Endometrial microvascular endothelial cells (primary cell): ENCODE measurements around the gene MED27. TPM values are rescaled to one million over a fixed set of nuclear protein-coding genes. Genes with fewer than 3 reads are reported as not detected.

Experiments used
- in situ Hi-C: cut with HindIII; loops from 2 replicates; pipeline ENCODE4 v1.10.0; 2017; ENCODE audit warnings: low sequenced_read_pairs, low pct_unique_long_range_greater_than_20kb; ENCODE audit errors: inconsistent ontology term
- total RNA-seq: library from RNA; depleted of rRNA; stranded (reverse); fragments of >200 nt; gene quantifications from one replicate; pipeline ENCODE4 v1.2.3, GENCODE V29; 2015; ENCODE audit errors: inconsistent ontology term

The MED27 gene
- total RNA-seq, 1 donor from 2014 or later, result 47.5 TPM

DNA sequence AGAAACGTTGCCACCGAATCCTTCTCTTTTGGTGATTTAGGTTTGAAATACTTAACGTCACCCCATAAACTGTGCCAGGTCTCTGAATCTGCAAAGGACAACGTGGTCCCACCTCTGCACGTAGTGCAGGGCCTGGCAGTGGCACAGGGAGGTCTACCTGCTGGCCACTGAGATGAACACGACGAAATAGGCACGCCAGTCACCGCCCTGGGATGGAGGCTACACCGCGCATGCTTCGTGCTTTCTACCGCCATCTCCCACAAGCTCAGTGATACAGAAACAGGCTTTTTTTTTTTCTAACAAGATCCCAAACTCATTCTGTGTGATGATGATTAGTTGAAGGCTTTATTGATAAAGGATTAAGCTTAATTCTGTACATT, 199.8 kb downstream of the MED27 start:
- in situ Hi-C loops, result no loop called here

DNA sequence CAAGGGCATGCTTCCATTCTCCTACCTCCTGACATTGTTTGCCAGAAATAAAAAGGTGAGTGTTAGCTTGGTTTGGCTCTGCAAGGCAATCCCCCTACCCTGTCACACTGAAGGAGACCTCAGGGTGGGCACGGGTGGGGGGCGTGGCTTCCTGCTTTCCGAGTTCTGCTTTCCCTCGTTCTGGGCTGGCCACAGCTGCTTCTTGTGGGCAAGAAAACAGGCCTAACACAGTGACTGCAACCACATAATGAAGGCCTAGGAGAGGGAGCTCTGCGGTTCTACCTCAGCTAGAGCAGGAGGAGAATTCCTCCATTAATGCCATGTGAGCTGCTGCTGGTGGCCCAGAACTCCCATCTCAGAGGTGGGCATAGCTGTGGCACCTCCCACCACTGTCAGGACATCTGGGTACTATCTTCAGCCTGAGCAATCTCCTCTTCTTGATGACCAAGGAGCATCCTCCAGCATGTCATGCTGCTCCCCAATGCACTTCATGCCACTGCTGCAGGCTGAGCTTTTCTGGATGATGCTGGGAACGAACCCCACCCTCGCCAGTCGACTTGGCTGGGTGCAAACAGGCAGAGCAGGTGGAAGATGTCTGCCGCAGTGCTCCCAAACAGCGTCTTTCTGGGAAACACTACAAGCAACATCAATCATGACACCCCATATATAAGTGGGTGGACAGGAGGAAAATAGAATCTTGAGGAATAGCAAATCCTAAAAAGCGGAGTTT, 200.3 kb downstream of the MED27 start:
- in situ Hi-C loops, result no loop called here

DNA sequence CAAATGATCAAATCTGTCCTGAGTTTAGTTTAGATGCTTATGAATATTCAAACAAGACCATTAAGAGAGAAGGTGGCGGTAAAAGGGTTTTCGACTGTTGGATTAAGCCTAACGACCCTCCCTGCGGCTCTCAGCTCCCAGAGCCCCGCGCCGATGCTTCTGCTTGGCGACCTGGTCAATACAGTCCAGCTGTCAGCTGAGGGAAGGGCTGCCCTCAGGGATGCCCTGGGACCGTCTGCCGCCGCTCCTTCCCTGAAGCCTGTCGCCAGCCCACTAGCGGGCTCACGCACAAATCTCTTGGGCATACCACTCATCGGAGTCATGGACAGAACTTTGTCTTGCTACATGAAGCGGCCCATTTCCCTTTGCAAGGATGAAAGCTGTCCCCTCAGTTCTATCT, 203.2 kb downstream of the MED27 start:
- in situ Hi-C loops, result no loop called here

DNA sequence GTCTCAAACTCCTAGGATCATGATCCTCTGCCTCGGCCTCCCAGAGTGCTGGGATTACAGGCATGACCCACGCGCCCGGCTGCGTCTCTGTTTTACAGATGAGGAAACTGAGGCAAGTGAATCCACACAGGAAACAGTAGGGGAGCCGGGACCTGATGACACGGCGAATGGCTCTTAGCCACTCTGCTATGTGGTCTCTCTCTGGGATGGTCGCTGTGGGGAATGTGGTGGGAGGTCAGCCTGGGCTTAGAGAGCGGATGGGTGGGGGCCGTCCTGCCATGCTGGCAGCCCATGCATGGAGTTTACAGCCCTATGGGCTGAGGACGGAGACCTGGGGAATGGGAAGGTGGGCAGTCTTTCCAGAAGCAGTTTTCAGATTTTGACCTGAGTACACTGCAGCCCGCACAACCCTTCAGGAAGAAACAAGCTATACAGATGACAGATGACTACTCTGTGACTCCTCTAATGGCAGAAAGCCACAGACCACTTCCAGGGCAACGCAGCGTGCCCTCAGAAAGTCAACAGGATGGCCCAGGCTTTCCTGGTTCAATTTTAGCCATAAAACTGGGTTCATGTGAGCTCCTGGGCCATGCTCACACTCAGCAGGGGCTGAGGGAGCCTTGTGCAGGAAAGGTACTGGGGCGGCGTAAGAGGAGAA, 203.7 kb downstream of the MED27 start:
- in situ Hi-C loops, result no loop called here

DNA sequence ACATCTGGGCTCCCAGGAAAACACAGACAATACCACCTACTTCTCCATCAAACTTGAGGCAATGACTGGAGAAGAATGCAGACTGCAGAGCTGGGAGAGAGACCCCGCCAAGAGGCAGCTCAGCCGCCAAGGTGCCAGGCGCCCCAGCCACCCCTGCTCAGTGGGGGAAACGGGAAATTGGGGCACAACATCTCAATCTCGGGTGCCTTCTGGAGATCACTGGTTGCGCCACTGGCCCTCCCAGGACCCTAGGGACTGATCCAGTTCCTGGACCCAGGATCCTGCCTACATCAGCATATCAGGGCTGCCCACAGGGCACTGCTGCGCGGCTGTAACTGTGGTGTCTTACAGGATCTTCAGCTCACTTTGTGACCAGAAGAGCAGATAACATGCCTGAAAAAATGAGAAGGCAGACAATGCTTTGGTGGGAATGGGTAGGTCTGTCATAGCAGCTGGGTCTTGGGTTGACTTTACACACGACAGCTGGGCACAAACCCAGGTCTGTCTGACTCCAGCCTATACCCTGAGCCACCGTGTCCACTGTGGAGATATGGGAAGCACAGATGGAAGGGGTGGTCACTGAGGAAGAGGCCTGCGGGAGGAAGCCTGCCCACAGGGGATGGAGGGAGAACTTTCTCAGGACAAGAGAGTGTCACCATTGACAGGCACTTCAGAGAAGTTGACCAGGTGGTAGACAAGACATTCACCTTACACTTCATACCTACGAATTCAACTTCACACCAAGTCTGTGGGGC, 204.6 kb downstream of the MED27 start:
- in situ Hi-C loops, result no loop called here

DNA sequence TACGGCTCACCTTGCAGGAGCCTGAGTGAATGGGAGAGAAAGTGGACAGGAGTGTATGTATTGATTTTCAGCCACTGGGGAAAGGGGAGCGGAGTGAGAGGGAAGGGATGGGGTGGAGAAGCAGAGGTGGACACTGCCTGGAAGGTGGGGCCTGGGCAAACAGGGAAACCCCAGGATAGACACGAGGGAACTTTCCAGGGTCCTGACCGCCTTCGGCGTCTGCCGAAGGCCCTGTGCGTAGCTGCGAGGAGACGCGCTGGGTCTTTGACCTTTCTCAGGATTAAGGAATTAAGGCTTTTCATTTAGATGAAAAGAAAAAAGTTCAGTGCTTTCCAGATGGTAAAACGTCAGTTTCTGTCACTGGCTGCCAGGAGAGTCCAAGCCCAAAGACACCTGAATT, 205.2 kb downstream of the MED27 start:
- in situ Hi-C loops, result no loop called here

DNA sequence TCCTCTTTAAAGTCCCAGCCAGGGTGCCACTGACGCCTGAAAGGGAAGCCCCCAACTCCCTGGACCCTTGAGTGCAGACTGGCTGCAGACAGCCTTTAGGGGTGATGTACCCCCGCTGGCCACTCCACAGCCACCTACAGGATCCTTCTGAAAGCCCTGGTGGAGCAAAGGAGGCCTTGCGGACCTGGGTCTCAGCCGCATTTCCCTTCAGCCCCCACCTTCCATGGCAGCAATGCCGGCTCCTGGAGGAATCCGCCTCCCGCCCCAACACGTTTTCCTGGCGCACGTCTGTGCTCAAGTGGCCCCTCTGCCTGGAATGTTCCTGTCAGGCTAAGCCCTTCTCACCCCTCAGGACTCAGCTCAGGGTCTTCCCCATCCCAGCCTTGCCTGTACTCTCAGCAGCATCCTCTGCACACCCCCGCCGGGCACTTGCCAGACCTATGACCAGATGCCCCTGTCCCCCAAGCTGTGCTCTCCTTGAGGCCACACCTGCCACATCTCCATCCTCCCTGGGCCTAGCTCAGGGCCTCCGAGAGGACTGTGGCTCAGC, 205.7 kb downstream of the MED27 start:
- in situ Hi-C loops, result no loop called here

DNA sequence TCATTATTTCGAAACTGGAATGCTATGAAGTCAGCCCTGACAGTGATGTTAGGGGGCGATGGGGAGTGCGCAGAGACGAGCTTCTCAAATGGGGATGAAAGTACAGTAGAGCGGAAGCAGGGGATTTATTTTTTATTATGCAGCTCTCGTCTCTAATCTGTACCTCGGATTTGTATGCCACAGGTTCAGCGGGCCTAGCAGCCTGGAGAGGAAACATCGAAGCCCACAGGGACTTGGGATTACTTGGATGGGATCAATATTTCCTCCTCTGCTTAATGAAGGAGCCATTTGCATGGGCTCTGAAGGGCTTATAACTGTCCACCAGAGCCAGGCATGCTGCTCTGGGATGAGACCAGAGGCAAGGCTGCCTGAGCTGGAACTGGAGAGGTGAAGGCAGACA, 206.3 kb downstream of the MED27 start:
- in situ Hi-C loops, result no loop called here

DNA sequence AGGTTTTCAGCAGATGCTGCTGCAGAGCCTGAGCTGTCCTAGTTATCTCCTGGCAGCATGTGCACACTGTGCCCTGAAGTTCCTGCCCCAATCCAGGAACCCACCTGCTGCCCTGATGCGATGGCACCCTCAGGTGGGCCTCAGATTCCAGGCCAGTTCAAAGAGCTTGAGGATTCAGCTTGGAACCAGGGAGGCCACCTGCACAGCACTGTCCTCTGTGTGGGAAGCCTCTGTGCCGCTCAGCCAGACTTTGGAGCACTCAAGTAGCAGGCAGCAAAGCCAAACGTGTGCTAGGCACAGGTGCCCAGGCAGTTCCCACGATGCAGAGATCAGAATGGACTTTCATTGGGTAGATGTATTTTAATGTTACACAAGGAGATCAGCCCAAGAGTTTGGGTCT, 207.0 kb downstream of the MED27 start:
- in situ Hi-C loops, result no loop called here

DNA sequence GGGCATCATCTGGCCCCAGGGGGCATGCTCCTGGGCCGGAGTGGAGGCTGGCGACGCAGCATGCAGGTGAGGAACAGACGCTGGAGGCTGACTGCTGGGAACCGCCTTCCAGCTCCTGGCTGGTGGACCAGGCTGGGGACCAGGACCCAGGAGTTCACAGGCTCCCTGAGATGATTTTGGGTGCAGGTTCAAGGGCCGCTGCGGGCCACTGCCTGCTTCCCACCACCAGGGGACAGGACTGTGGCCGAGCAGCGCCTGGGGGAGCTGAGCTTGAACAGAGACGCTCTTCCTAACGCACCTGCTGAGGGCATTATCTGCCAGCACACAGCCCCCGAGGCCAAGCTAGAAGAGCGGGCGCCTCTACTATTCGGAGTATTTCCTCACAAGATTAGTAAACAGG, 207.7 kb downstream of the MED27 start:
- in situ Hi-C loops, result no loop called here

DNA sequence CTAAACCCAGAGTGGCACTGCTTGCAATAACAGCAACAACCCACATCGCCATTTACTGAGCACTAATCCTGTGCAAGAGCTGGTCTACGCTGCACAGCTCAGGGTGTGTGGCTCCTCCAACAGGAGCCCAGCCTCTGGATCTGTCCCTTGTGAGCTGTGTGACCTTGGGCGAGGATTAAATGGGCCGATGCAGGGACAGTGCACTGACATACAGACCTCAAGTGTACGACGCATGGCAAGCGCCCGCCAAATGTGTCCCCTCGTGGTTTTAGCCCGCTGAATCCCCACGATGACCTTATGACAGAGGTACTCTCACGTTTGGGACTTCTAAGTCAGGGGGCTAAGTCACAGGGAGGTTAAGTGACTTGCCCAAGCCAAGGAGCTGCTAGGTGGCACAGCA, 209.5 kb downstream of the MED27 start:
- in situ Hi-C loops, result no loop called here

DNA sequence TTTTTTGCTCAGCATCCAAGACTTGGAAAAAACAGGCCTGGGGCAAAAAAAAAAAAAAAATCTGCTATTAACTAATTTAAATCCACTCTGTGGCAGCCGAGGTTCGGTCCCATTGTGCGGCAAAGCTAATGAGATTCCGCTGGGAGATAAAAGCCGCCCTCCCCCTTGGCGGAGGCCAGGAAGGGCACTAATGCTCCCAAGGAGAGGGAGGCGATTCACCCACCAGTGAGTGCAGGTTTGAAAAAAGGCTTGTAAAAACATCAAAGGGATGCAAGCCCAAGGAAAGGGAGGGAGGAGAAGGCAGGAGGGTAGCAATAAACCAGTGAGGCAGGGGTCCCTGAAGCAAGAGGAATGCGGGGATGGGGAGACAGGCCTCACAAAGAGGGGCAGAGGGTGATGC, 210.3 kb downstream of the MED27 start:
- in situ Hi-C loops, result no loop called here

DNA sequence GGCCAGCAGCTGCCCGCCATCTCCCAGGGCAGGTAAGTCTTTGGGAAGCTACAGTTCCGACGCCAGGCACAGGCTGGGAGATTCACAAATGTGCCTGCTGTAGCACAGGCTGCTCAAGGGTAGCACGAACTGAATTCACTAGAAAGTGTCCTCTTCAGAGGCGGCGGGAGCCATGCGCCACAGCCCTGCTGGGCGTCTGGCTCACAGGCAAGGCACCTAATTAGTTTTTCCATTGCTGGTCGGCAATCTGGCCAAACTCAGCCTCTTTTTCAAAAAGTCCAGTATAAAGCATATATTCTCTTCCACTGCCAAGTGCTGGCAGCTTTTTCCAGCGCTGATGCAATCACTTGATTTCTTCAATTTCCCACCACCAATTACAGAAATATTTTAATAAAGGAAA, 210.9 kb downstream of the MED27 start:
- in situ Hi-C loops, result no loop called here

DNA sequence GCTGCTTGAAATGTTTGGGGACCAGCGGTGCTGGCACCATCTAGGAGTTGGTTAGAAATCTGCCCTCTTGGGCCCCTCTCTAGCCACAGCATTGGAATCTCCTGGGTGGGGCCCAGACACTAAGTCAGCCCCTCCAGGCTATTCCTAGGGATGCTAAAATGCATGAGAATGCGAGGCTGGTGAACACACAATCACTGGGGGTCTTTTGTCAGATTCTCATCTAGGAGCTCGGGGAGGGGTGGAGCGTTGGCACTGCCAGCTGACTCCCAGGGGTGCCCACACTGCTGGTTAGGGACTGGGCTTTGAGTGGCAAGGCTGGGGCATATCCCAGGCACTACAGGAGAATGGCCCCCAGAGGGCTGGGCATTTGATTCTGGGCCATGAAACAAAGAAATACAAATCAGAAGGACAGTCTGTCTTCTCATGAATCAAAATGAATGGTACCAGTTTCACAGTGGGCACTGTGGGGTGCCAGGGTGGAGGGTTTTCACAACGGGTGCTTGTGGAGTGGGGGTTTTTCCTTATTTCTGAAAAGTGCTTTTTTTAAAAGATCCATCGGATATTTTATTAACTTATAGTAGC, 212.0 kb downstream of the MED27 start:
- in situ Hi-C loops, result no loop called here

DNA sequence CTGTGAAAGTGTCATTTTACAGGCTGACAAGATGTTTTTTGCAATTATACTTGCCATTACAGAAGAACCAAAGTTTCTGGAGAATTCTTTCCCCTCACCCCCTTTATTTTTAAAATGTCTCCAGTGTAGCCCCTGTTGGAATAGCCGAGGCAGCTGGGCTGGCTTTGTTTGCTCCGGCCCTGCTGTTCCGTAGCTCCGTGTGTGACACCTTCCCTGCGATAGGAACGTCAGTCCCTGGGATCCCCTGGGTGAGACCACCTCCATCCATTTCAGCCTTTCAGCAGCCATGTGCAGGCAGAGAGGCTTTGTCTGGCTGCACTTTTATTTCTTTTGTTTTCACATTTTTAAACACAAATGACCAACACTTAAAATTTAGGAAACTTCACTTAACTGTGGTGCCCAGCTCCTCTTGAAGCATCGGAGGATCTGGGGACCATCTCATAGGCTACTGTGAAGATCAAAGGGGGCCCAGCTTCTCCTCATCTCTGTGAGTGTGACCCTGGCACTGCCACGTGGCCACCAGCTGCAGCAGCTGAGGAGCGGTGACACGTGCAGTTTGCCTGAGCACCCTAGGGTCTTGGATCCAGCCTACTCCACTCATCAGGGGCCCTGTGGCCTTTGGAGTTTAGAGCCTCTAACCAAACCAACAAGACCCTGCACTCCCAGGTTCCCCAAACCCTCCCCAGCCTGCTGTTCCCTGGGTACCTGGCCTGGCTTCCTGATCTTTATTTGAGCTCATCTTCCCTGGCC, 214.0 kb downstream of the MED27 start:
- in situ Hi-C loops, result no loop called here

DNA sequence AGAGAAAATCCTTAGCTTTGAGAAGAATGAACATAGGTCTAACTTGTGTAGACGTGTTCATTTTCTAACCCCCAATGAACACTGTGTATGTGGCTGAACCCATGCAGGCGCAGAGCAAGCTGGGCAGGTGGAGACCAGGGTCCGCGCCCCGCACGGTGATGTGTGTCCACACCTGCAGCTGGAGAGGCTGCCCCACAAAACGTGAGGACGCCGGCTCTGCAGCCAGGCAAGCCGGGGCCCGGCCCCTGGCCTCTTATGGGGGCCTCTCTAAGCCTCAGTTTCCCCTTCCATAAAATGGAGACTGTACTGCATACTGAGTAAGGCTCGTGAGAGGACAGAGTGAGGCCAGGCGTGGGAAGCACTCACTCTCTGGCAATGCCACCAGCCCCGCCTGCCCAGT, 215.1 kb downstream of the MED27 start:
- in situ Hi-C loops, result no loop called here

DNA sequence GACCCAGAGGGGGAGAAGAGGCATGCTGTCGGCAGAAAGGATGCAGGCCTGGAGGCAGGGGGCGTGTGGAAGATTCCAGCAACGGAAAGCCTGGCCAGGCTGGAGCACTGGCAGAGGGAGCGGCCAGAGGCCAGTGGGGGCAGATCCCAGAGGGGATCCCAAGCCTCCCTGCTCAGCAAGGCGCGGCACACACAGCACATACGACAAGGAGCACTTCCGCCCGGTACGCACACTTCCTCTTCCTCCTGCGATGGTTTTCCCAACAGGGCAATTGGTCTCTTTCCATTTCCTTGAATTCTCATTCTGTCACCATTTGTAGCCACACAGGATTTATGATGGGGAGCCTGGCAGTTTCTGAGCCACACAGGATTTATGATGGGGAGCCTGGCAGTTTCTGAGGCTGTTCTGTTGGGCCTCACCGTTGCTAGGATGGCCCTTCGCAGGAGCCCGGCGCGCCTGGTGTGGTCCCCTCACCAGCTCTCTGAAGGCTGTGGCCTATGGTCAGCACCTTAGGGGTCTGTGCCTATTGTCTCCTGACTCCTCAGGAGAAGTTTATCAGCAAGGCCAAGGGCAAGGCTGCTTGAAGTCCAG, 216.3 kb downstream of the MED27 start:
- in situ Hi-C loops, result no loop called here

DNA sequence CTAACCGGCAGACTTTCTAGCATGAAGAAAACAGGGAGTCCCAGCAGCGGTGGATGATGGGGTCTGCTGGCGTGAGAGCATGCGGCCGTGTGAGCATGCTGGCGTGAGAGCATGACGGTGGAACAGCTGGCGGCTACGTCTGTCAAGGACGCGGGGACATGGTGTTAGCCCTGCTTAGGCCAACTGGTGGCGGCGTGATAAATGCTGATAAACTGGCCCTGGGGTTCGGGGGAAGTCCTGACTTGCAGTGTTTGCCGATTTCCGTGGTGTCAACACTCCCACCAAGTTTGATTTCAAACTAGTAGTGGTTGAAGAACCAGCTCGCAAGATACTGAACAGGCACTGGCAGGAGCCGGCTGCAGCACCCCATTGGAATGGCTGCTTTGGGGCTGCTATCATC, 217.4 kb downstream of the MED27 start:
- in situ Hi-C loops, result no loop called here

DNA sequence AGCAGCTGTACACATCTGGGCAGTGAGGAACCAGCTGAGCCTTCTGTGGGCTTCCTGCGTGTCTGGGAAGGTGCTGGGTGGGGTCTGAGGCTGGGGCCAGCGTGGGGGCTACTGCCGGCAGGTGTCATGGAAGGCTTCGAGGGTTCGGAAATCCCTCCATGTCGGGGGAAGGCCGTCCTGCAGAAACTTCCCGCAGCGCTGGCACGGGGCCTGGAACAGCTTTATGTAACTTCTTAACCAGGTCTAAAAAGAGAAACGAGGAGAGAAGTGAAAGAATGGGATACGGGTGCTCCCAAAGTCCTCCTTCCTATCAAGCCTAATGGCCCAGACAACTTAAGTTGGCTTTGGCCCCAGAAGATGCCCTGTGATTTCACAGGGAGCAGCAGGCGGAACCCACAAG, 219.2 kb downstream of the MED27 start:
- in situ Hi-C loops, result no loop called here
